Measurements from ENCODE around the gene CXCL9. TPM values are rescaled to one million over a fixed set of nuclear protein-coding genes. Genes with fewer than 3 reads are reported as not detected.

CXCL9 gene
- total RNA-seq, 2 donors from 2014 or later = not detected

DNA sequence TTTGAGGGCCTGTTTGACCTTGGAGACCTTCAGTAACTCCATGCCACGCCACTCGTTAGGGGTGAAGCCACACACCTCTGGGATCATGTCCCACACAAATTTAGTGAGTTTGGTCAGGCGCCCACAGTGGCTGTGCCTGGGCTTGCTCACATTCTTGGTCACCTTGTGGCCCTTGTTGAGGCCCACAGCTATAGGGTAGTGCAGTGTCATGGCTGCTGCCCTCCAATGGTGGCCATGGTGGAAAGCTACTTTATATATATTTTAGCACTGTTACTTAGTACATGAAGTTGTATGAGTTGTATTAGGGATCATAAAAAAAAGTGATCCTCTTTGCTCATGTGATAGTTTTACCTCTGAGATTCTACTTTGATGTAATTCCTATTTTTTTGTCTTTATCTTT, 29.5 kb upstream of the CXCL9 start:
- Histone ChIP-seq H3K9me3 (ENCODE audit: control insufficient read depth, low read length) (no peaks in the 10 kb centered on the region), H3K9ac (ENCODE audit: extremely low read depth, low read length, poor library complexity, severe bottlenecking) (no peak overlapping the region), H3K4me3 (ENCODE audit: low read length) (no peak overlapping the region), H3K27me3 (ENCODE audit: control insufficient read depth, insufficient read depth, low read length, poor library complexity, severe bottlenecking) (no peaks in the 10 kb centered on the region), H3K36me3 (ENCODE audit: control insufficient read depth, insufficient read depth, low read length) (no peaks in the 10 kb centered on the region), H3K27ac (ENCODE audit: low read depth, low read length) (no peak overlapping the region), H3K4me1 (ENCODE audit: control insufficient read depth, insufficient read depth, low read length) (no peaks in the 10 kb centered on the region)
- Mint-ChIP-seq H3K4me1 (peaks cover 9% of the 10 kb centered on the region), H3K27ac (no peak overlapping the region), H3K4me3 (no peak overlapping the region), H3K27me3 (ENCODE audit: insufficient read depth) (no peaks in the 10 kb centered on the region), H3K36me3 (ENCODE audit: low read depth) (no peaks in the 10 kb centered on the region), H3K9me3 (no peaks in the 10 kb centered on the region)
- peak; percentile 50 for DNase-seq
- WGBS, 2 experiments (ENCODE audit: insufficient coverage in 1 of 2, insufficient read length in 1 of 2) = 76 to 87% methylated on average over 2 to 3 of the region's 3 CpGs
- TF ChIP-seq, protein P1, sequence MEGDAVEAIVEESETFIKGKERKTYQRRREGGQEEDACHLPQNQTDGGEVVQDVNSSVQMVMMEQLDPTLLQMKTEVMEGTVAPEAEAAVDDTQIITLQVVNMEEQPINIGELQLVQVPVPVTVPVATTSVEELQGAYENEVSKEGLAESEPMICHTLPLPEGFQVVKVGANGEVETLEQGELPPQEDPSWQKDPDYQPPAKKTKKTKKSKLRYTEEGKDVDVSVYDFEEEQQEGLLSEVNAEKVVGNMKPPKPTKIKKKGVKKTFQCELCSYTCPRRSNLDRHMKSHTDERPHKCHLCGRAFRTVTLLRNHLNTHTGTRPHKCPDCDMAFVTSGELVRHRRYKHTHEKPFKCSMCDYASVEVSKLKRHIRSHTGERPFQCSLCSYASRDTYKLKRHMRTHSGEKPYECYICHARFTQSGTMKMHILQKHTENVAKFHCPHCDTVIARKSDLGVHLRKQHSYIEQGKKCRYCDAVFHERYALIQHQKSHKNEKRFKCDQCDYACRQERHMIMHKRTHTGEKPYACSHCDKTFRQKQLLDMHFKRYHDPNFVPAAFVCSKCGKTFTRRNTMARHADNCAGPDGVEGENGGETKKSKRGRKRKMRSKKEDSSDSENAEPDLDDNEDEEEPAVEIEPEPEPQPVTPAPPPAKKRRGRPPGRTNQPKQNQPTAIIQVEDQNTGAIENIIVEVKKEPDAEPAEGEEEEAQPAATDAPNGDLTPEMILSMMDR (conservative IDR thresholded peaks at IDR 0.05) = no peak

DNA sequence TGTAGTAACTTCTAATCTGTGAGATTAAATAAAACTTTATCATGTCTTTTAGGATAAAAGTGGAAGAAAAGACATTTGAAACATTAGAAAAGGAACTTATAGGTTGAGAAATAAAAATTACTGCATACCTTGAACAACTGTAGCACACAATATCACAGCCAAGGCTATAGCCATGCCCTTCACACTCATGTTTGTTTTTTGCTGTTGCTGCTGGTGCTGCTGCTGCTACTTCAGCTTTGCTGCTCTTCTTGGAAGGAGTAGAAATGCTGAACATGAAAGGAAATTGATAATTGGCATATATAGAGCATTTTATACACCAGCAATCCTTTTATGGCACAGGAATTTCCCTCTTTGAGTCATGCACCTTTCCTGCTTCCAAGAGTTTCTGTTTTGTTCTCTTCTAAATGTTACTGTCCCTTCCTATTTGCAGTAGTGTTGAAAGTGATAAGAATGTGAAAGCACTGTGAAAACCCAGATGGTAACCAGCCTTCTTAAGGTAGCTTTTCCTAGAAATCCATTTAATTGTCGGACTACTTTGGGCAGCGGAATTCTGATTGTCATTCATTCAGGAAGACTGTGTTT, 28.6 kb upstream of the CXCL9 start, which contains the start of gene CXCL11:
Gene CXCL11 (minus strand): TSS at position 272 of the 582 bp plus-strand sequence. CDS start 83 bp downstream, at position 189.
- H3K27ac Mint-ChIP-seq = no peak within 1 kb of the TSS

DNA sequence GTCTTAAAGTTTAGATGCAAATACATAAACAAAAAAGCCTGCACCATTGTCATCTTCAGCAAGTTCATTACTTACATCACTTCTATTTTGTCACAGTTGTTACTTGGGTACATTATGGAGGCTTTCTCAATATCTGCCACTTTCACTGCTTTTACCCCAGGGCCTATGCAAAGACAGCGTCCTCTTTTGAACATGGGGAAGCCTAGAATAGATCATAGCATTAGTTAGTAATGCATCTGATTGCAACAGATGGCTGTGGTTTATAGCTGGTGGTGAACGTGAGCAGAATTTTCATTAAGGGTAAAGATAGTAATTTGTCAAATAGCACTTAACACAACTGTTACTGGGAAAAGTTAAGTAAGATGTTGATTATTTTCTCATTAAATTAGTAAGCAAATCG, 27.8 kb upstream of the CXCL9 start:
- Histone ChIP-seq H3K4me3 (ENCODE audit: low read length) (no peak overlapping the region), H3K27me3 (ENCODE audit: control insufficient read depth, insufficient read depth, low read length, poor library complexity, severe bottlenecking) (no peaks in the 10 kb centered on the region), H3K27ac (ENCODE audit: low read depth, low read length) (no peak overlapping the region), H3K36me3 (ENCODE audit: control insufficient read depth, insufficient read depth, low read length) (no peaks in the 10 kb centered on the region), H3K9ac (ENCODE audit: extremely low read depth, low read length, poor library complexity, severe bottlenecking) (no peak overlapping the region), H3K9me3 (ENCODE audit: control insufficient read depth, low read length) (no peaks in the 10 kb centered on the region), H3K4me1 (ENCODE audit: control insufficient read depth, insufficient read depth, low read length) (no peaks in the 10 kb centered on the region)
- TF ChIP-seq, protein P1 (conservative IDR thresholded peaks at IDR 0.05) = no peak
- Mint-ChIP-seq H3K27ac (no peak overlapping the region), H3K4me3 (no peak overlapping the region), H3K36me3 (ENCODE audit: low read depth) (no peaks in the 10 kb centered on the region), H3K9me3 (no peaks in the 10 kb centered on the region), H3K27me3 (ENCODE audit: insufficient read depth) (no peaks in the 10 kb centered on the region), H3K4me1 (peaks cover 5% of the 10 kb centered on the region)
- DNase-seq = no peak
- WGBS, 2 experiments (ENCODE audit: insufficient coverage in 1 of 2, insufficient read length in 1 of 2) = 88% methylated on average over 3 of the region's 3 CpGs; no CpG with 5 or more reads in 1 of the 2 experiments

More for the DNA sequence above, 28.6 kb upstream of the CXCL9 start, which contains the start of gene CXCL11:
- no peaks in the 10 kb centered on the region for H3K27me3 ChIP-seq (ENCODE audit: control insufficient read depth, insufficient read depth, low read length, poor library complexity, severe bottlenecking)
- Mint-ChIP-seq H3K4me3 (no peak within 1 kb of the TSS), H3K27me3 (ENCODE audit: insufficient read depth) (no peaks in the 10 kb centered on the region), H3K9me3 (no peaks in the 10 kb centered on the region), H3K36me3 (ENCODE audit: low read depth) (no peaks in the 10 kb centered on the region), H3K4me1 (peaks cover 7% of the 10 kb centered on the region)
- TF ChIP-seq, protein P1 (conservative IDR thresholded peaks at IDR 0.05) = no peak
- H3K9me3 ChIP-seq (ENCODE audit: control insufficient read depth, low read length) = no peaks in the 10 kb centered on the region
- H3K4me1 ChIP-seq (ENCODE audit: control insufficient read depth, insufficient read depth, low read length) = no peaks in the 10 kb centered on the region
- H3K9ac ChIP-seq (ENCODE audit: extremely low read depth, low read length, poor library complexity, severe bottlenecking) = no peak within 1 kb of the TSS
- no peak for DNase-seq
- no peak within 1 kb of the TSS for H3K4me3 ChIP-seq (ENCODE audit: low read length)
- H3K27ac ChIP-seq (ENCODE audit: low read depth, low read length) = no peak within 1 kb of the TSS
- H3K36me3 ChIP-seq (ENCODE audit: control insufficient read depth, insufficient read depth, low read length) = no peaks in the 10 kb centered on the region
- 89 to 100% methylated on average over 2 of the region's 2 CpGs for WGBS, 2 experiments (ENCODE audit: insufficient coverage in 1 of 2, insufficient read length in 1 of 2)

Measured in endodermal cell (in vitro differentiated cells).